Measurements from ENCODE around the gene CALML6. TPM values are rescaled to one million over a fixed set of nuclear protein-coding genes. Genes with fewer than 3 reads are reported as not detected.

CALML6 gene
- total RNA-seq, 1 experiment from 2014 or later, result 1.7 TPM

DNA sequence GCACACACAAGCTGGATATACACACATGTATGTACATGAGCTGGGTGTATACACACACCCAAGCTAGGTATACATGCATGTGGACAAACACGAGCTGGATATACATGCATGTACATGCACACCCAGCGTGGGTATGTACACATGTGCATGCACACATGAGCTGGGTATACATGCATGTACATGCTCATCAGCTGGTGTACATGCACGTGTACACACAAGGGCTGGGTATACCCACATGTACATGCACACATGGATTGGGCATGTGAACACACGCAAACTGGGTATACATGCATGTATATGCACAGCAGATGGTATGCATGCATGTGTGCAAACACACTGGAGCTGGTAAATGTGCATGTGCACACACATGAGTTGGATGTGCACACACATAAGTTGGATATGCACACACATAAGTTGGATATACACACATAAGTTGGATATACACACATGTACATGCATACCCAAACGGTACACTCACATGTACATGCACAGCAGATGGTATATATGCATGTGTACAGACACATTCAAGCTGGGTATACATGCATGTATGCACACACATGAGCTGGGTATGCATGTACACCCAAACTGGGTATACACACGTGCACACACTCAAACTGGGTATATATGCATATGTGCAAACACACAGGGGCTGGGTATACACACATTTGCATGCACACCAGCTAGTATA lies 16.7 kb upstream of the CALML6 start:
- Mint-ChIP-seq H3K27me3 (ENCODE audit: low read depth) (peaks cover 8% of the 10 kb centered on the region), H3K4me3 (no peak overlapping the region; a peak in 1 of 5 replicates), H3K36me3 (ENCODE audit: insufficient read depth in 1 of 3, low read depth in 3 of 3) (no peaks in the 10 kb centered on the region), H3K4me1 (peaks cover 19 to 26% of the 10 kb centered on the region in 2 experiments), H3K9me3 (peaks cover 6% of the 10 kb centered on the region in 2 experiments; a peak in 3 of 5 replicates), H3K27ac (no peak overlapping the region; a peak in 1 of 7 replicates)
- Histone ChIP-seq H3K9ac (ENCODE audit: extremely low read depth, insufficient read length, low read length) (no peak overlapping the region), H3K18ac (ENCODE audit: insufficient read length, low read depth, low read length) (no peak overlapping the region), H4K5ac (ENCODE audit: insufficient read length, low read depth, low read length) (no peak overlapping the region), H2BK120ac (ENCODE audit: low read depth, low read length, poor library complexity, severe bottlenecking) (no peak overlapping the region), H3K9me3 (ENCODE audit: control insufficient read depth, low read depth, low read length) (no peaks in the 10 kb centered on the region), H4K8ac (replicated peaks; ENCODE audit: insufficient read length, low read depth, low read length) (no peak overlapping the region), H3T11ph (ENCODE audit: low read length) (no peak overlapping the region), H3K4ac (ENCODE audit: low read depth, low read length) (no peak overlapping the region), H3K56ac (ENCODE audit: insufficient read length, low read depth, low read length) (no peak overlapping the region), H2AFZ (ENCODE audit: low read length) (no peak overlapping the region), H3K23me2 (ENCODE audit: insufficient read length, low read depth, low read length, poor library complexity, severe bottlenecking) (no peaks in the 10 kb centered on the region), H2BK15ac (ENCODE audit: low read depth, low read length) (no peak overlapping the region), H3K4me2 (ENCODE audit: insufficient read depth, insufficient read length, low read length) (no peak overlapping the region), H4K20me1 (ENCODE audit: control insufficient read depth, insufficient read depth, insufficient read length) (no peaks in the 10 kb centered on the region), H4K91ac (ENCODE audit: insufficient read length, low read depth, low read length) (no peak overlapping the region), H2AK5ac (ENCODE audit: insufficient read length, low read length) (no peak overlapping the region), H2BK12ac (ENCODE audit: insufficient read length, low read depth, low read length) (no peak overlapping the region), H3K27me3 (ENCODE audit: insufficient read depth, low read length) (no peaks in the 10 kb centered on the region), H3K14ac (ENCODE audit: insufficient read depth, low read length) (no peak overlapping the region), H3K79me1 (ENCODE audit: insufficient read depth, low read depth, low read length, poor library complexity, severe bottlenecking) (no peaks in the 10 kb centered on the region), H2BK20ac (ENCODE audit: low read depth, low read length, poor library complexity, severe bottlenecking) (no peak overlapping the region), H3K4me1 (ENCODE audit: insufficient read depth, low read length) (0 out of 2 replicates have a peak, but pooled peaks cover 3% of the 10 kb centered on the region), H3K79me2 (ENCODE audit: insufficient read depth, low read length) (no peaks in the 10 kb centered on the region; the same call in 1 of the 2 replicates), H3K23ac (ENCODE audit: insufficient read length, low read depth, low read length) (no peak overlapping the region), H2BK5ac (ENCODE audit: insufficient read length, low read length) (no peak overlapping the region), H3K27ac (ENCODE audit: insufficient read length, low read depth, low read length) (no peak overlapping the region)
- DNase-seq, result no peak
- no CpG with 5 or more reads among the region's 6 CpGs for WGBS (ENCODE audit: extremely low coverage, insufficient read length, low lambda C conversion rate)
- TF ChIP-seq, protein P1, sequence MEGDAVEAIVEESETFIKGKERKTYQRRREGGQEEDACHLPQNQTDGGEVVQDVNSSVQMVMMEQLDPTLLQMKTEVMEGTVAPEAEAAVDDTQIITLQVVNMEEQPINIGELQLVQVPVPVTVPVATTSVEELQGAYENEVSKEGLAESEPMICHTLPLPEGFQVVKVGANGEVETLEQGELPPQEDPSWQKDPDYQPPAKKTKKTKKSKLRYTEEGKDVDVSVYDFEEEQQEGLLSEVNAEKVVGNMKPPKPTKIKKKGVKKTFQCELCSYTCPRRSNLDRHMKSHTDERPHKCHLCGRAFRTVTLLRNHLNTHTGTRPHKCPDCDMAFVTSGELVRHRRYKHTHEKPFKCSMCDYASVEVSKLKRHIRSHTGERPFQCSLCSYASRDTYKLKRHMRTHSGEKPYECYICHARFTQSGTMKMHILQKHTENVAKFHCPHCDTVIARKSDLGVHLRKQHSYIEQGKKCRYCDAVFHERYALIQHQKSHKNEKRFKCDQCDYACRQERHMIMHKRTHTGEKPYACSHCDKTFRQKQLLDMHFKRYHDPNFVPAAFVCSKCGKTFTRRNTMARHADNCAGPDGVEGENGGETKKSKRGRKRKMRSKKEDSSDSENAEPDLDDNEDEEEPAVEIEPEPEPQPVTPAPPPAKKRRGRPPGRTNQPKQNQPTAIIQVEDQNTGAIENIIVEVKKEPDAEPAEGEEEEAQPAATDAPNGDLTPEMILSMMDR (conservative IDR thresholded peaks at IDR 0.05), result no peak

Measured in H9 (cell line).